ENCODE data around the gene OXNAD1. TPM values are rescaled to one million over a fixed set of nuclear protein-coding genes. Genes with fewer than 3 reads are reported as not detected.

The OXNAD1 gene
- total and polyA plus RNA-seq, 2 of the 13 experiments (the other 11 are each of a cell fraction or from before 2014, with no cell fraction given) = 9.9 to 18.8 TPM

- TF ChIP-seq, protein P1, sequence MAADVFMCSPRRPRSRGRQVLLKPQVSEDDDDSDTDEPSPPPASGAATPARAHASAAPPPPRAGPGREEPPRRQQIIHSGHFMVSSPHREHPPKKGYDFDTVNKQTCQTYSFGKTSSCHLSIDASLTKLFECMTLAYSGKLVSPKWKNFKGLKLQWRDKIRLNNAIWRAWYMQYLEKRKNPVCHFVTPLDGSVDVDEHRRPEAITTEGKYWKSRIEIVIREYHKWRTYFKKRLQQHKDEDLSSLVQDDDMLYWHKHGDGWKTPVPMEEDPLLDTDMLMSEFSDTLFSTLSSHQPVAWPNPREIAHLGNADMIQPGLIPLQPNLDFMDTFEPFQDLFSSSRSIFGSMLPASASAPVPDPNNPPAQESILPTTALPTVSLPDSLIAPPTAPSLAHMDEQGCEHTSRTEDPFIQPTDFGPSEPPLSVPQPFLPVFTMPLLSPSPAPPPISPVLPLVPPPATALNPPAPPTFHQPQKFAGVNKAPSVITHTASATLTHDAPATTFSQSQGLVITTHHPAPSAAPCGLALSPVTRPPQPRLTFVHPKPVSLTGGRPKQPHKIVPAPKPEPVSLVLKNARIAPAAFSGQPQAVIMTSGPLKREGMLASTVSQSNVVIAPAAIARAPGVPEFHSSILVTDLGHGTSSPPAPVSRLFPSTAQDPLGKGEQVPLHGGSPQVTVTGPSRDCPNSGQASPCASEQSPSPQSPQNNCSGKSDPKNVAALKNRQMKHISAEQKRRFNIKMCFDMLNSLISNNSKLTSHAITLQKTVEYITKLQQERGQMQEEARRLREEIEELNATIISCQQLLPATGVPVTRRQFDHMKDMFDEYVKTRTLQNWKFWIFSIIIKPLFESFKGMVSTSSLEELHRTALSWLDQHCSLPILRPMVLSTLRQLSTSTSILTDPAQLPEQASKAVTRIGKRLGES (CRISPR knock-in tag; IDR thresholded peaks at IDR 0.05; ENCODE audit: borderline replicate concordance) = no peak
- TF ChIP-seq GABPB1 (CRISPR knock-in tag; IDR thresholded peaks at IDR 0.05) = no peak
- no peak for TF ChIP-seq KDM5A (IDR thresholded peaks at IDR 0.05; ENCODE audit: borderline replicate concordance, low read length)
- no peak for TF ChIP-seq POLR2A (IDR thresholded peaks at IDR 0.05; ENCODE audit: insufficient read depth in 1 of 2, low read depth in 2 of 2, low read length in 2 of 2)
- no peak for TF ChIP-seq GPBP1L1 (CRISPR knock-in tag; IDR thresholded peaks at IDR 0.05)
- TF ChIP-seq, protein P2, sequence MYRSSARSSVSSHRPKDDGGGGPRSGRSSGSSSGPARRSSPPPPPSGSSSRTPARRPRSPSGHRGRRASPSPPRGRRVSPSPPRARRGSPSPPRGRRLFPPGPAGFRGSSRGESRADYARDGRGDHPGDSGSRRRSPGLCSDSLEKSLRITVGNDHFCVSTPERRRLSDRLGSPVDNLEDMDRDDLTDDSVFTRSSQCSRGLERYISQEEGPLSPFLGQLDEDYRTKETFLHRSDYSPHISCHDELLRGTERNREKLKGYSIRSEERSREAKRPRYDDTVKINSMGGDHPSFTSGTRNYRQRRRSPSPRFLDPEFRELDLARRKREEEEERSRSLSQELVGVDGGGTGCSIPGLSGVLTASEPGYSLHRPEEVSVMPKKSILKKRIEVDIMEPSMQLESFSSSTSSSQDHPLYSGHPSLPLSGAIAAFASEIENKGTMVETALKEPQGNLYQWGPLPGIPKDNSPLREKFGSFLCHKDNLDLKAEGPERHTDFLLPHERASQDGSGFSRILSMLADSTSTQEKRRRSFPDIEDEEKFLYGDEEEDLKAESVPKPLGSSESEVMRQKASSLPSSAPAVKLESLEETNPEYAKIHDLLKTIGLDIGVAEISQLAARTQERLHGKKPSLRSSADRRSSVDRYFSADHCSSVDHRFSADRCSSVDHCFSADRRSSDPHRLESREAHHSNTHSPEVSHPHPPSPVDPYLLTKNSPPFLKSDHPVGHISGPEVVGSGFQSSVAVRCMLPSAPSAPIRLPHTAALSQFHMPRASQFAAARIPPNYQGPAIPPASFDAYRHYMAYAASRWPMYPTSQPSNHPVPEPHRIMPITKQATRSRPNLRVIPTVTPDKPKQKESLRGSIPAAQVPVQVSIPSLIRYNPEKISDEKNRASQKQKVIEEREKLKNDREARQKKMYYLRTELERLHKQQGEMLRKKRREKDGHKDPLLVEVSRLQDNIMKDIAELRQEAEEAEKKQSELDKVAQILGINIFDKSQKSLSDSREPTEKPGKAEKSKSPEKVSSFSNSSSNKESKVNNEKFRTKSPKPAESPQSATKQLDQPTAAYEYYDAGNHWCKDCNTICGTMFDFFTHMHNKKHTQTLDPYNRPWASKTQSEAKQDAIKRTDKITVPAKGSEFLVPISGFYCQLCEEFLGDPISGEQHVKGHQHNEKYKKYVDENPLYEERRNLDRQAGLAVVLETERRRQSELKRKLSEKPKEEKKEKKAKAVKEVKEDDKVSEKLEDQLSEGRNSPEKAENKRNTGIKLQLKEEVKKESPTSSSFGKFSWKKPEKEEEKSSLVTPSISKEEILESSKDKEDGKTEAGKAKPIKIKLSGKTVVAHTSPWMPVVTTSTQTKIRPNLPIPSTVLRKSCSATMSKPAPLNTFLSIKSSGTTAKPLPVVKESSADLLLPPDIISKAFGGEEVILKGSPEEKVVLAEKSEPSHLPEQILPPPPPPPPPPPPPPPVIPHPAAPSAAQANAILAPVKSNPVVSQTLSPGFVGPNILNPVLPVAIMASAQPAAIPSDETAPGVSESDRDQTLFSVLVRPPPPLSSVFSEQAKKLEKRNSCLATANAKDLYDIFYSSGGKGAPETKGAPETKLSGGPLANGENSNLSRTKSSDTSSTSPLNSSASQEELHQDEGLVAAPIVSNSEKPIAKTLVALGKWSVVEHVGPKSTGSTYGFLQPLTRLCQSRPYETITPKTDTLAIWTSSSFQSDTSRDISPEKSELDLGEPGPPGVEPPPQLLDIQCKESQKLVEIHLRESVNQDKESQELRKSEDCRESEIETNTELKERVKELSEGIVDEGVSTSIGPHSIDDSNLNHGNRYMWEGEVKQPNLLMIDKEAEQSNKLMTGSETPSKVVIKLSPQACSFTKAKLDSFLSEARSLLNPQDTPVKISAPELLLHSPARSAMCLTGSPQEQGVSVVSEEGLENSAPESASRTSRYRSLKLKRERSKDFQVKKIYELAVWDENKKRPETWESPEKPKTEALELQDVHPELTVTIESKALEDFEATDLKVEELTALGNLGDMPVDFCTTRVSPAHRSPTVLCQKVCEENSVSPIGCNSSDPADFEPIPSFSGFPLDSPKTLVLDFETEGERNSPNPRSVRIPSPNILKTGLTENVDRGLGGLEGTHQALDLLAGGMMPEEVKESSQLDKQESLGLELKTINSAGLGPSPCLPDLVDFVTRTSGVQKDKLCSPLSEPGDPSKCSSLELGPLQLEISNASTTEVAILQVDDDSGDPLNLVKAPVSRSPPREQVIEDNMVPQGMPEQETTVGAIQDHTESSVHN (CRISPR knock-in tag; IDR thresholded peaks at IDR 0.05) = no peak
- TF ChIP-seq TBL1XR1 (IDR thresholded peaks at IDR 0.05; ENCODE audit: borderline replicate concordance, low read length, partially characterized antibody) = peak; percentile 68
- TF ChIP-seq HNRNPL (IDR thresholded peaks at IDR 0.05; ENCODE audit: low read depth, low read length) = no peak
- no peak for TF ChIP-seq ZNF468 (CRISPR knock-in tag; IDR thresholded peaks at IDR 0.05)
- no peak for TF ChIP-seq ZNF850 (CRISPR knock-in tag; conservative IDR thresholded peaks at IDR 0.05)
- TF ChIP-seq ATAD3A (CRISPR knock-in tag; IDR thresholded peaks at IDR 0.05) = no peak
- TF ChIP-seq, protein P3, sequence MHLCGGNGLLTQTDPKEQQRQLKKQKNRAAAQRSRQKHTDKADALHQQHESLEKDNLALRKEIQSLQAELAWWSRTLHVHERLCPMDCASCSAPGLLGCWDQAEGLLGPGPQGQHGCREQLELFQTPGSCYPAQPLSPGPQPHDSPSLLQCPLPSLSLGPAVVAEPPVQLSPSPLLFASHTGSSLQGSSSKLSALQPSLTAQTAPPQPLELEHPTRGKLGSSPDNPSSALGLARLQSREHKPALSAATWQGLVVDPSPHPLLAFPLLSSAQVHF (CRISPR knock-in tag; IDR thresholded peaks at IDR 0.05) = no peak
- no peak for TF ChIP-seq HDAC6 (IDR thresholded peaks at IDR 0.05; ENCODE audit: low read depth, low read length)
- peak; percentile 35; the same call in 1 of the 2 replicates for TF ChIP-seq RFX1 (IDR thresholded peaks at IDR 0.05)
- TF ChIP-seq ZNF484 (CRISPR knock-in tag; IDR thresholded peaks at IDR 0.05; ENCODE audit: borderline replicate concordance, low read depth) = no peak
- TF ChIP-seq ZBTB26 (CRISPR knock-in tag; IDR thresholded peaks at IDR 0.05; ENCODE audit: borderline replicate concordance) = no peak
Observed at GRCh38 chr3:16332904-16333426, 68.0 kb downstream of the OXNAD1 start (continued).

Measured in HepG2 (cell line).